Memory B cell (primary cell): Measurements from ENCODE around the gene PPP1R12B.
"Not testable (repeated sequence)": the region's sequence is repeated elsewhere in the genome, so short reads cannot be mapped to it uniquely, and the experiment has no call there.

Source experiments
- ATAC-seq: fragments of 150-1000 bp; cut with Tn5 transposase; 2 replicates; pipeline ENCODE4 v1.10.0; 2021; ENCODE audit warnings: low read depth, mild to moderate bottlenecking, moderate library complexity
- DNase-seq, 2 donors: peaks; one replicate each; pipeline ENCODE4 v3.0.0; 2022; ENCODE audit warnings: low spot score in 2 of 2
- H3K27ac Mint-ChIP-seq: one replicate; pipeline ENCODE4 v1.8.0; 2022; ENCODE audit warnings: mild to moderate bottlenecking, moderate library complexity, mixed read lengths
- H3K27me3 Mint-ChIP-seq: one replicate; pipeline ENCODE4 v1.8.0; 2022; ENCODE audit warnings: mixed read lengths
- H3K36me3 Mint-ChIP-seq: one replicate; pipeline ENCODE4 v1.8.0; 2022; ENCODE audit warnings: mild to moderate bottlenecking, mixed read lengths
- H3K4me1 Mint-ChIP-seq: one replicate; pipeline ENCODE4 v1.8.0; 2022; ENCODE audit warnings: mixed read lengths
- H3K4me3 Mint-ChIP-seq: one replicate; pipeline ENCODE4 v1.8.0; 2022; ENCODE audit warnings: mild to moderate bottlenecking, moderate library complexity, mixed read lengths
- H3K9me3 Mint-ChIP-seq: one replicate; pipeline ENCODE4 v1.8.0; 2022; ENCODE audit warnings: mixed read lengths

Gene PPP1R12B

GRCh38 chr1:202557662-202558061 is 209.2 kb downstream of the PPP1R12B start:
- peaks cover 14% of the 10 kb centered on the region for H3K4me1 Mint-ChIP-seq
- H3K27ac Mint-ChIP-seq, H3K36me3 Mint-ChIP-seq, ATAC-seq, DNase-seq, H3K27me3 Mint-ChIP-seq, H3K9me3 Mint-ChIP-seq, H3K4me3 Mint-ChIP-seq: not testable (repeated sequence)

DNA sequence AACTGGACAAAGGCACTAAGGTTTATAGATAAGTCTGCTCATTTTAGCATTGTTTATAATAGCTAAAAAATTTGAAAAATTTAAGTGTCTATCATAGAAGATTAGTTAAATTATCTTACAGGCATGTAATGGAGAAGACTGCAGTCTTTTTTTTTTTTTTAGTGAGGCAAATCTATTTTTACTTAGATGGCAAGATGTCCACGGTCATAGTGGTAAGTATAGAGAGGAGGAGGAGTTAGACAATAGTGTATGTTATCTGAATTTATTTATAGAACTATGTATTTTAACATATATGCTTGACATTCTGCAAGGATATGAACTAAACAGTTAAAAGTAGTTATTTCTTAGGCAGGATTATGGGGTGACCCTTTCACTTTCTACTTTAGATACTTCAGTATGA is 212.7 kb downstream of the PPP1R12B start:
- Mint-ChIP-seq H3K36me3 (peaks cover 1% of the 10 kb centered on the region), H3K9me3 (no peaks in the 10 kb centered on the region), H3K27me3 (no peaks in the 10 kb centered on the region)

DNA sequence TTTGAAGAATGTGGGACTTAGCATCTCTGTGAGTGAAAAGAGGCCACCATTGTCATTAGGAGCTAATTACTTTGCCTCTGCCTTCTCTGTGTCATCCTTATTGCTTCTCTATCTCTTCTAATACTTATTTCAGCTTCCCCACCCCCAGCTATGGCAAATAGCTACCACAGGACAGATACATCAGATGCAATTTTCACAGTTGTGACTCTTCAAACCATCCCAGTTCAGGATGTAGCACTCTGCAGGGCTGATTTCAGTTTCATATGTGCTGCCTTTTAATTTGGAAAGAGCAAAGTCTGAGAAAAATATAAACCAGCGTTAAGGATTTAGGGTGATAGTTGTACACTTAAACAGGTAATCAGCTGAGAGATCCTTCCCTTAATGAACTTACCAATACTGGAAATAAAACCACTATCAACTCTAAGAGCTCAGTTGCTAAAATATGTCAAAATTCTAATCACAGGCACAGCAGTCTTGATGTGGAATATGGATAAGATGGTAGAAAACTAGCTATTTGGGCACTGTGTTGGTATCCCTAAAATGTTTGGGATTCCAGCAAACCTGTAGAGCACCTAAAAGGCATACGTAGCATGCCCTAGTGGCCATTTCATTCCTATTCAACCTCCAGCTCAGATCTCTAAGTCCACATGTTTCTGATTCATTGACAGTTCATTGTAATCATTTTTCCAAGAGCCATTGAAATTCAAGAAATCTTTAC is 213.4 kb downstream of the PPP1R12B start:
- Mint-ChIP-seq H3K4me1 (peaks cover 23% of the 10 kb centered on the region), H3K27ac (no peak overlapping the region)

More for the DNA sequence above, 212.7 kb downstream of the PPP1R12B start:
- Mint-ChIP-seq H3K4me3 (no peak overlapping the region), H3K4me1 (peaks cover 20% of the 10 kb centered on the region), H3K27ac (no peak overlapping the region)
- ATAC-seq (no peak), DNase-seq (no peak)

GRCh38 chr1:202562444-202563060 is 214.1 kb downstream of the PPP1R12B start:
- Mint-ChIP-seq H3K36me3 (peaks cover 5% of the 10 kb centered on the region), H3K4me3 (no peak overlapping the region), H3K27ac (no peak overlapping the region), H3K4me1 (peaks cover 22% of the 10 kb centered on the region), H3K27me3 (no peaks in the 10 kb centered on the region), H3K9me3 (no peaks in the 10 kb centered on the region)
- DNase-seq (no peak), ATAC-seq (no peak)

More for the DNA sequence above, 213.4 kb downstream of the PPP1R12B start:
- H3K36me3 Mint-ChIP-seq, result peaks cover 1% of the 10 kb centered on the region
- H3K4me3 Mint-ChIP-seq, result no peak overlapping the region
- no peaks in the 10 kb centered on the region for H3K9me3 Mint-ChIP-seq
- no peak for ATAC-seq
- no peak for DNase-seq
- no peaks in the 10 kb centered on the region for H3K27me3 Mint-ChIP-seq

GRCh38 chr1:202563818-202564217 is 215.3 kb downstream of the PPP1R12B start:
- H3K4me1 Mint-ChIP-seq, result peaks cover 20% of the 10 kb centered on the region
- peaks cover 14% of the 10 kb centered on the region for H3K36me3 Mint-ChIP-seq
- no peak overlapping the region for H3K27ac Mint-ChIP-seq

GRCh38 chr1:202564958-202565495 is 216.5 kb downstream of the PPP1R12B start:
- peaks cover 20% of the 10 kb centered on the region for H3K4me1 Mint-ChIP-seq
- no peak for ATAC-seq
- H3K27ac Mint-ChIP-seq, result no peak overlapping the region
- H3K4me3 Mint-ChIP-seq, result no peak overlapping the region
- H3K36me3 Mint-ChIP-seq, result peaks cover 16% of the 10 kb centered on the region
- no peak for DNase-seq
- no peaks in the 10 kb centered on the region for H3K9me3 Mint-ChIP-seq
- H3K27me3 Mint-ChIP-seq, result no peaks in the 10 kb centered on the region

More at GRCh38 chr1:202563818-202564217, 215.3 kb downstream of the PPP1R12B start:
- Mint-ChIP-seq H3K9me3 (no peaks in the 10 kb centered on the region), H3K27me3 (no peaks in the 10 kb centered on the region), H3K4me3 (no peak overlapping the region)
- DNase-seq (no peak), ATAC-seq (no peak)

- peaks cover 16% of the 10 kb centered on the region for H3K36me3 Mint-ChIP-seq
Observed at GRCh38 chr1:202565890-202566602, 217.5 kb downstream of the PPP1R12B start.

DNA sequence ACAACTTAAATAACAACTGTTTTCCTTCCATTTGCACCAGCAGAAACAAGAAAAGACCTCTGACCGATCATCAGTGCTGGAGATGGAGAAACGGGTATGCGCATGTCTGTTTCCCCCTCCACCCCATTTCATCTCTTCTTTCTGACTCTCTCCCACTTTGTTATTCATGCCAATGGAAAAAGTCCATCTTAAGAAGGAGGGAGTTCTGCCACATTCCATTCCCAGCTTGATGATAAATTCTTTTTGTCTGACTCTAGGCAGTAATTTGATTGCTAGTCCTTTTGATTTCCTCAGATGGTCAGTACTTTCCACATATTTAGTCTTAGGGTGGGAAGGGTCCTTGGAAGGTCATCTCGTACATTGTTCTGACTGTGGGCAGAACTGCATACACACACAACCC is 219.2 kb downstream of the PPP1R12B start:
- DNase-seq (no peak), ATAC-seq (no peak)
- H3K27ac Mint-ChIP-seq, result no peak overlapping the region
- peaks cover 20% of the 10 kb centered on the region for H3K4me1 Mint-ChIP-seq
- no peak overlapping the region for H3K4me3 Mint-ChIP-seq
- H3K27me3 Mint-ChIP-seq, result no peaks in the 10 kb centered on the region
- no peaks in the 10 kb centered on the region for H3K9me3 Mint-ChIP-seq
- peaks cover 17% of the 10 kb centered on the region for H3K36me3 Mint-ChIP-seq

More at GRCh38 chr1:202565890-202566602, 217.5 kb downstream of the PPP1R12B start:
- ATAC-seq (peak; percentile 97), DNase-seq (peak in 1 of 2 donors; percentile 11)
- Mint-ChIP-seq H3K27ac (no peak overlapping the region), H3K4me1 (peaks cover 20% of the 10 kb centered on the region), H3K27me3 (no peaks in the 10 kb centered on the region), H3K9me3 (no peaks in the 10 kb centered on the region), H3K4me3 (no peak overlapping the region)

GRCh38 chr1:202568410-202568809 is 219.9 kb downstream of the PPP1R12B start:
- ATAC-seq, result no peak
- H3K36me3 Mint-ChIP-seq, result peaks cover 23% of the 10 kb centered on the region
- no peak overlapping the region for H3K27ac Mint-ChIP-seq
- no peaks in the 10 kb centered on the region for H3K9me3 Mint-ChIP-seq
- no peak overlapping the region for H3K4me3 Mint-ChIP-seq
- no peaks in the 10 kb centered on the region for H3K27me3 Mint-ChIP-seq
- H3K4me1 Mint-ChIP-seq, result peaks cover 20% of the 10 kb centered on the region
- DNase-seq, result no peak

DNA sequence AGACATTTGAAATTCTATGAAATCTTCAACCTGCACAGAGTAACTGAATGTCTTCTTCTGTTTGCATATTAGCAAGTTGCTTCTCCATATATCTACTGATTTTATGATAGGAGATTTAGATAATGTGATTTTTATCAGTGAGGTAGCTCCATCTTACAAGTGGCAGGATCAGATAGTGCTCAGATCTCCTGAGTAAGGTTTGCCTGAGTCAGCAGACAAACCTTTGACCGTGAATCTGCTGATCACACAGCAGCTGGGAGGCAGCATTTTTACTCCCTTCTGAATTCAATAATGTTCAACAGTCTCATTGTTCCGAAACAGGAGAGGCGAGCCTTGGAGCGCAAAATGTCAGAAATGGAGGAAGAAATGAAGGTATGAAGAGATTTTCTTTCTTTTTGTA is 220.3 kb downstream of the PPP1R12B start:
- DNase-seq (no peak), ATAC-seq (no peak)
- Mint-ChIP-seq H3K27me3 (no peaks in the 10 kb centered on the region), H3K9me3 (no peaks in the 10 kb centered on the region), H3K4me1 (peaks cover 20% of the 10 kb centered on the region), H3K36me3 (peaks cover 23% of the 10 kb centered on the region), H3K27ac (no peak overlapping the region), H3K4me3 (no peak overlapping the region)

GRCh38 chr1:202569393-202570322 is 221.2 kb downstream of the PPP1R12B start:
- no peak overlapping the region for H3K4me3 Mint-ChIP-seq
- no peak overlapping the region for H3K27ac Mint-ChIP-seq
- no peak for ATAC-seq
- H3K9me3 Mint-ChIP-seq, result no peaks in the 10 kb centered on the region
- DNase-seq, result no peak
- peaks cover 22% of the 10 kb centered on the region for H3K36me3 Mint-ChIP-seq
- no peaks in the 10 kb centered on the region for H3K27me3 Mint-ChIP-seq
- H3K4me1 Mint-ChIP-seq, result peaks cover 17% of the 10 kb centered on the region

GRCh38 chr1:202571719-202572339 is 223.3 kb downstream of the PPP1R12B start:
- peak in 1 of 2 donors; percentile 37 for DNase-seq
- no peak overlapping the region for H3K27ac Mint-ChIP-seq
- H3K9me3 Mint-ChIP-seq, result no peaks in the 10 kb centered on the region
- no peaks in the 10 kb centered on the region for H3K4me1 Mint-ChIP-seq
- no peaks in the 10 kb centered on the region for H3K27me3 Mint-ChIP-seq
- H3K4me3 Mint-ChIP-seq, result no peak overlapping the region
- no peak for ATAC-seq
- peaks cover 28% of the 10 kb centered on the region for H3K36me3 Mint-ChIP-seq

GRCh38 chr1:202572867-202573266 is 224.4 kb downstream of the PPP1R12B start:
- H3K27ac Mint-ChIP-seq, result no peak overlapping the region
- no peak for DNase-seq
- no peak overlapping the region for H3K4me3 Mint-ChIP-seq
- peaks cover 21% of the 10 kb centered on the region for H3K36me3 Mint-ChIP-seq
- H3K9me3 Mint-ChIP-seq, result no peaks in the 10 kb centered on the region
- no peaks in the 10 kb centered on the region for H3K4me1 Mint-ChIP-seq
- ATAC-seq, result no peak
- H3K27me3 Mint-ChIP-seq, result no peaks in the 10 kb centered on the region
